ENCODE results near the gene PON2.

The PON2 gene

GRCh38 chr7:95427166-95427565, 7.7 kb downstream of the PON2 start:
- no peak overlapping the region for H3K4me3 ChIP-seq (ENCODE audit: extremely low read depth, insufficient read depth, low read length, poor library complexity, severe bottlenecking)
- 24 to 82% methylated on average over 1 to 3 of the region's 7 CpGs for WGBS, 2 experiments (ENCODE audit: insufficient coverage in 2 of 2)
- H3K9me3 ChIP-seq (ENCODE audit: control insufficient read depth, low read length), result no peaks in the 10 kb centered on the region
- no peak overlapping the region for H3K27ac ChIP-seq (ENCODE audit: low read depth, low read length, severe bottlenecking)
- H3K36me3 ChIP-seq (ENCODE audit: control insufficient read depth, insufficient read depth, low read length), result peaks cover 59% of the 10 kb centered on the region
- H3K4me1 ChIP-seq (ENCODE audit: control insufficient read depth, insufficient read depth, low read length, poor library complexity, severe bottlenecking), result peaks cover 5% of the 10 kb centered on the region

DNA sequence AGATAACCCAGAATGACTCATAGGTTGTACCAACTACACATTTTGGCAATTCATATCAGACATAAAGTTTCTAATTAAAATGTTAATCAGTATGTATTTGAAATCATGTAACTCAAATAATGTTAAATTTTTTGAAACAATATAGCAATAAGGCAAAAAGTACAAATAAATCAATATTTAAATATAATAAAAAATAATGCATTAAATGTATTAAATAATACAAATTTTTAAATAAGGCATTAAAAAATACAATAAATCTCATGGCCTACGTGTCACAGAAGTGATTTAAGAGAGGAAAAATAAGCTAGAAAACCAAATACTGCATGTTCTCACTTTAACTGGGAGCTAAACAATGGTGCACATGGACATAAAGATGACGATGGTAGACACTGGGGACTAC, 9.1 kb downstream of the PON2 start:
- Histone ChIP-seq H3K27ac (ENCODE audit: low read depth, low read length, severe bottlenecking) (no peak overlapping the region), H3K36me3 (ENCODE audit: control insufficient read depth, insufficient read depth, low read length) (peaks cover 47% of the 10 kb centered on the region), H3K4me1 (ENCODE audit: control insufficient read depth, insufficient read depth, low read length, poor library complexity, severe bottlenecking) (peaks cover 12% of the 10 kb centered on the region), H3K9me3 (ENCODE audit: control insufficient read depth, low read length) (no peaks in the 10 kb centered on the region), H3K4me3 (ENCODE audit: extremely low read depth, insufficient read depth, low read length, poor library complexity, severe bottlenecking) (no peak overlapping the region)
- no CpG with 5 or more reads among the region's 2 CpGs for WGBS, 2 experiments (ENCODE audit: insufficient coverage in 2 of 2)

DNA sequence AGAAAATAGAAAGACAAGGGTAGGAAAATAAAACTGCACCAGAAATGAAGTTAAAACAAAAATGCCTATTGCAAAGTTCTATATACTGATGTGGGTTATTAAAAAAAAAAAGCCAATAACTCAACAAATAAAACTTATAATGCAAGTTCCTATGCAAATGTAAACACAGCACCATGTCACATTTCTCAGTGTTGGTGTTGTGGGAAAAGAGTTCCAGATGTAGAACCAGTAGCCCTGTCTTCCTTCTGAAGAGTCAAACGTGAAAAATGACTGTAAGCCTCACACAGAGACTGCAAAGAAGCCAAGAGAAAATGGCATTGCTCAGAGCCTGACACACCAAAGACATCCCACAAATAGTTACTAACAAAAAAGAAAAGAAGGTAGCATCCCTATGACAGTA, 10.1 kb downstream of the PON2 start:
- Histone ChIP-seq H3K4me1 (ENCODE audit: control insufficient read depth, insufficient read depth, low read length, poor library complexity, severe bottlenecking) (peaks cover 12% of the 10 kb centered on the region), H3K36me3 (ENCODE audit: control insufficient read depth, insufficient read depth, low read length) (peaks cover 47% of the 10 kb centered on the region), H3K9me3 (ENCODE audit: control insufficient read depth, low read length) (no peaks in the 10 kb centered on the region), H3K27ac (ENCODE audit: low read depth, low read length, severe bottlenecking) (no peak overlapping the region), H3K4me3 (ENCODE audit: extremely low read depth, insufficient read depth, low read length, poor library complexity, severe bottlenecking) (no peak overlapping the region)
- WGBS, 2 experiments (ENCODE audit: insufficient coverage in 2 of 2), result no CpG with 5 or more reads among the region's 1 CpG

DNA sequence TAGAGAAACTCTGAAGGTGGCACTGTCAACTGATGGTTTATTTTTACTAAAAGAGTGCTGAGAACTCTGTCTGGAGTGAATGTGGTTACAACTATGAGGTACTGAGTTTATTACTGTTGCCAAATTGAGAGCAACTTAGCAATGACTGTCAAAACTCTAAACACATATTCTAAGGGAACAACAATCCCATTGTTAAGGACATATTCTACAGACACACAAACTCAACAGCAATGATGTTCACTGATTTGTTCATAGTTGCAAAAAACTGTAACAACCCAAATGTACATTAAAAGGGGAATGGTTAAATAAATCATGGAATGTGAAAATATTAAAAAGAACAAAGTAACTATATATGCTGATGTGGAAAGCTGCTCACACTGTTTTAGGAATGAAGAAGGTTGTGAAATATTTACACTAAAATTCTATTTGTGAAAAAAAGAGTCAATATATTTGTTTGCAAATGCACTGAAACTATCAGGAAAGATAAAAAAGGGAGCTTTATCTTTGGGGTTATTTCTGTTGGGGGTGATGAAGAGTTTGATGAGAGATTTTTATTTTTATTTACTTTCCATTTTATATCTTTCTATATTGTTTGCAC, 12.9 kb downstream of the PON2 start:
- Histone ChIP-seq H3K27ac (ENCODE audit: low read depth, low read length, severe bottlenecking) (peak overlapping the region; percentile 24), H3K9me3 (ENCODE audit: control insufficient read depth, low read length) (no peaks in the 10 kb centered on the region), H3K4me3 (ENCODE audit: extremely low read depth, insufficient read depth, low read length, poor library complexity, severe bottlenecking) (no peak overlapping the region), H3K4me1 (ENCODE audit: control insufficient read depth, insufficient read depth, low read length, poor library complexity, severe bottlenecking) (peaks cover 12% of the 10 kb centered on the region), H3K36me3 (ENCODE audit: control insufficient read depth, insufficient read depth, low read length) (peaks cover 40% of the 10 kb centered on the region)

GRCh38 chr7:95421000-95421846, 13.6 kb downstream of the PON2 start:
- 94 to 100% methylated on average over 1 to 2 of the region's 2 CpGs for WGBS, 2 experiments (ENCODE audit: insufficient coverage in 2 of 2)
- no peaks in the 10 kb centered on the region for H3K9me3 ChIP-seq (ENCODE audit: control insufficient read depth, low read length)
- H3K4me1 ChIP-seq (ENCODE audit: control insufficient read depth, insufficient read depth, low read length, poor library complexity, severe bottlenecking), result peaks cover 12% of the 10 kb centered on the region
- peaks cover 40% of the 10 kb centered on the region for H3K36me3 ChIP-seq (ENCODE audit: control insufficient read depth, insufficient read depth, low read length)
- peak overlapping the region; percentile 24 for H3K27ac ChIP-seq (ENCODE audit: low read depth, low read length, severe bottlenecking)
- H3K4me3 ChIP-seq (ENCODE audit: extremely low read depth, insufficient read depth, low read length, poor library complexity, severe bottlenecking), result no peak overlapping the region

GRCh38 chr7:95412075-95412474, 22.8 kb downstream of the PON2 start:
- H3K36me3 ChIP-seq (ENCODE audit: control insufficient read depth, insufficient read depth, low read length), result peaks cover 65% of the 10 kb centered on the region
- H3K9me3 ChIP-seq (ENCODE audit: control insufficient read depth, low read length), result no peaks in the 10 kb centered on the region

DNA sequence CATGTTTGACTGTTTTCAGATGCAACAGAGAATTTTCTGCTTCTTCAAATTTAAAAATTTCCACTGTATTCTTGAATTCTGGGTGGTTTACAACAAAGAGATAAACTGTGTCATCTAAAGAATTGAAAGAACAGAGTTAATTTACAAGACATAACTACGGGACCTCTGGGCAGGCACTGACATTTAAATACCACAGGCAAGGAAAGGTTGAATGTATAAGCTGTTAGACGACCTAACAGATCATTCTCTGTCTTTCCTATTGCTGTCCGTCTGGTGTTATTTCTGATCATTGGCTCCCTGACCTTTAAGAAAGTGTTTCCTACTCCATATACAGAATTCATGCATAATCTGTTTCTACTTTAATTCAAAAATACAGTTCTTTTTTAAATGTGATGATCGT, 23.2 kb downstream of the PON2 start:
- H3K27ac ChIP-seq (ENCODE audit: low read depth, low read length, severe bottlenecking), result no peak overlapping the region
- H3K9me3 ChIP-seq (ENCODE audit: control insufficient read depth, low read length), result no peaks in the 10 kb centered on the region
- H3K4me1 ChIP-seq (ENCODE audit: control insufficient read depth, insufficient read depth, low read length, poor library complexity, severe bottlenecking), result peaks cover 4% of the 10 kb centered on the region
- peaks cover 69% of the 10 kb centered on the region for H3K36me3 ChIP-seq (ENCODE audit: control insufficient read depth, insufficient read depth, low read length)
- no CpG with 5 or more reads among the region's 4 CpGs for WGBS, 2 experiments (ENCODE audit: insufficient coverage in 2 of 2)
- H3K4me3 ChIP-seq (ENCODE audit: extremely low read depth, insufficient read depth, low read length, poor library complexity, severe bottlenecking), result no peak overlapping the region

More at GRCh38 chr7:95412075-95412474, 22.8 kb downstream of the PON2 start:
- WGBS, 2 experiments (ENCODE audit: insufficient coverage in 2 of 2), result 100% methylated on average over 2 to 3 of the region's 4 CpGs
- Histone ChIP-seq H3K4me1 (ENCODE audit: control insufficient read depth, insufficient read depth, low read length, poor library complexity, severe bottlenecking) (peaks cover 4% of the 10 kb centered on the region), H3K4me3 (ENCODE audit: extremely low read depth, insufficient read depth, low read length, poor library complexity, severe bottlenecking) (no peak overlapping the region), H3K27ac (ENCODE audit: low read depth, low read length, severe bottlenecking) (no peak overlapping the region)

DNA sequence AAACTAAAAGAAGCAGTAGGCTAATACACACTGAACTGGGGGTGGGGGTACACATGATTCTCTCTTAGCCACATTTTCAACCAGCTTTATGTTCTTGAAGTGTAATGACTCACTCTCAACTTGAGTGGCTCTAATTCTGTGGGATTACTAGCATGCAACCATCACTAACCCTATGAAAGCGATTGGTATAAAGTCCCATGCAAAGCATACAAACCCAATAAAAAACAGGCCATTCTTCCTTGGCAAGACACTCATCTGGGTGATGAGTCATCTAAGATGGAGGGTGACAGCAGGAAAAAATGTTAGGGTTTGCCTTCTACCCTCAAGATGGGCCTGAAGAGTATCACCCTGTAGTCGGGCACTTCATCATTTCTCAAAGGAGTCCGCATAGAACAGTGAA, 23.8 kb downstream of the PON2 start:
- Histone ChIP-seq H3K9me3 (ENCODE audit: control insufficient read depth, low read length) (no peaks in the 10 kb centered on the region), H3K27ac (ENCODE audit: low read depth, low read length, severe bottlenecking) (no peak overlapping the region), H3K4me1 (ENCODE audit: control insufficient read depth, insufficient read depth, low read length, poor library complexity, severe bottlenecking) (peaks cover 4% of the 10 kb centered on the region), H3K4me3 (ENCODE audit: extremely low read depth, insufficient read depth, low read length, poor library complexity, severe bottlenecking) (no peak overlapping the region), H3K36me3 (ENCODE audit: control insufficient read depth, insufficient read depth, low read length) (peaks cover 74% of the 10 kb centered on the region)
- 100% methylated on average over 1 of the region's 3 CpGs; no CpG with 5 or more reads in 1 of the 2 experiments for WGBS, 2 experiments (ENCODE audit: insufficient coverage in 2 of 2)

DNA sequence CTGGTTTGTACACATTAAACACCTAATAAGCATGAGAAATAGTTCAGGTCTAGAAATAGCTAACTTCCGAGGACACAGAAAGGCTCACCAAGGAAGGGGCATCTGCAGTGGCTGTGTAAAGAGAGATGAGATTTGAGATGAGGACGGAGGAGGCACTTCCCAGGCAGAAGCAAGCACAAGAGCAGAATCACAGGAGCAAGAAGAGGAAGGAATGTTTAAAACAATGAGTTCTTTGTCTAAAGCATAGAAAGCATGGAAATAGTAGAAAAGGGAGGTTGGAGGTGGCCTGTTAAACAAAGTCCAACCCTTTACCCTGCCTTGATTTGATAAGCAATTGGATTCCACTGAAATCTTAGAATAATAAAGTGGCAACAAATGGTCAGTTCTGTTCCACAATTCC, 27.1 kb downstream of the PON2 start:
- no peak overlapping the region for H3K4me3 ChIP-seq (ENCODE audit: extremely low read depth, insufficient read depth, low read length, poor library complexity, severe bottlenecking)
- H3K36me3 ChIP-seq (ENCODE audit: control insufficient read depth, insufficient read depth, low read length), result peaks cover 61% of the 10 kb centered on the region
- peak overlapping the region; percentile 60 for H3K27ac ChIP-seq (ENCODE audit: low read depth, low read length, severe bottlenecking)
- 14 to 39% methylated on average over 1 to 2 of the region's 2 CpGs for WGBS, 2 experiments (ENCODE audit: insufficient coverage in 2 of 2)
- peaks cover 4% of the 10 kb centered on the region for H3K4me1 ChIP-seq (ENCODE audit: control insufficient read depth, insufficient read depth, low read length, poor library complexity, severe bottlenecking)
- no peaks in the 10 kb centered on the region for H3K9me3 ChIP-seq (ENCODE audit: control insufficient read depth, low read length)

DNA sequence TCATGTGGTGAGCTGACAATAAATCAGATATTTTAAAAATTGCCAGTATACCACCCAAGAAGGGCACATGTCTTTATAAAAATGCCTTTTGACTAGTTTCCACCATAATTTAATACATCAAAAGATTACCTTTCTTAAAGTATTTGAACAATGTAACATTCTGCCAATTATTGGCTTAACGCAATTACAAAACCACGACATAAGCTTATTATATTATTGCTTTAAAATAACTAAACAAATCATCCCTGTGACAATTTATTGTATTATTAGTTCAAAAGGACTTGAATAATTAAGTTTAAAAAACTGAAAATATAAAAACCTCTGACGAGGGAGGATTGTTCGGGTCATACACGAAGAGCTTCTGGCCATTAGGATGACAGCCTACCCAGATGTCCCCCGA, 29.0 kb downstream of the PON2 start:
- Histone ChIP-seq H3K9me3 (ENCODE audit: control insufficient read depth, low read length) (no peaks in the 10 kb centered on the region), H3K4me1 (ENCODE audit: control insufficient read depth, insufficient read depth, low read length, poor library complexity, severe bottlenecking) (peaks cover 4% of the 10 kb centered on the region), H3K36me3 (ENCODE audit: control insufficient read depth, insufficient read depth, low read length) (peaks cover 42% of the 10 kb centered on the region), H3K4me3 (ENCODE audit: extremely low read depth, insufficient read depth, low read length, poor library complexity, severe bottlenecking) (no peak overlapping the region), H3K27ac (ENCODE audit: low read depth, low read length, severe bottlenecking) (no peak overlapping the region)
- WGBS, 2 experiments (ENCODE audit: insufficient coverage in 2 of 2), result 100% methylated on average over 2 of the region's 6 CpGs; no CpG with 5 or more reads in 1 of the 2 experiments

GRCh38 chr7:95405208-95405607, 29.6 kb downstream of the PON2 start:
- Histone ChIP-seq H3K4me3 (ENCODE audit: extremely low read depth, insufficient read depth, low read length, poor library complexity, severe bottlenecking) (no peak overlapping the region), H3K9me3 (ENCODE audit: control insufficient read depth, low read length) (no peaks in the 10 kb centered on the region), H3K36me3 (ENCODE audit: control insufficient read depth, insufficient read depth, low read length) (peaks cover 36% of the 10 kb centered on the region), H3K27ac (ENCODE audit: low read depth, low read length, severe bottlenecking) (no peak overlapping the region), H3K4me1 (ENCODE audit: control insufficient read depth, insufficient read depth, low read length, poor library complexity, severe bottlenecking) (peaks cover 4% of the 10 kb centered on the region)
- whole genome bisulfite sequencing, 2 experiments (ENCODE audit: insufficient coverage in 2 of 2), result 80% methylated on average over 1 of the region's 3 CpGs; no CpG with 5 or more reads in 1 of the 2 experiments
